ENCODE results near the gene TTC21B.

The TTC21B gene

GRCh38 chr2:165899311-165899710 is 54.3 kb downstream of the TTC21B start:
- peaks cover 61% of the 10 kb centered on the region for H3K36me3 Mint-ChIP-seq (ENCODE audit: low read depth)

GRCh38 chr2:165898381-165898780 is 55.2 kb downstream of the TTC21B start:
- TF ChIP-seq CTCF (IDR thresholded peaks at IDR 0.05): no peak
- Mint-ChIP-seq H3K27me3 (ENCODE audit: low read depth, poor library complexity) (no peaks in the 10 kb centered on the region), H3K9me3 (no peaks in the 10 kb centered on the region), H3K27ac (peak overlapping the region; percentile 14), H3K36me3 (ENCODE audit: low read depth) (peaks cover 69% of the 10 kb centered on the region), H3K4me3 (no peak overlapping the region), H3K4me1 (peaks cover 23% of the 10 kb centered on the region)
- DNase-seq: no peak

More at GRCh38 chr2:165899311-165899710, 54.3 kb downstream of the TTC21B start:
- TF ChIP-seq CTCF (IDR thresholded peaks at IDR 0.05): no peak
- Mint-ChIP-seq H3K4me1 (peaks cover 15% of the 10 kb centered on the region), H3K27me3 (ENCODE audit: low read depth, poor library complexity) (no peaks in the 10 kb centered on the region), H3K9me3 (no peaks in the 10 kb centered on the region), H3K27ac (no peak overlapping the region), H3K4me3 (no peak overlapping the region)
- no peak for DNase-seq

GRCh38 chr2:165897726-165898125 is 55.9 kb downstream of the TTC21B start:
- H3K27me3 Mint-ChIP-seq (ENCODE audit: low read depth, poor library complexity): no peaks in the 10 kb centered on the region
- H3K4me1 Mint-ChIP-seq: peaks cover 23% of the 10 kb centered on the region
- DNase-seq: no peak
- H3K27ac Mint-ChIP-seq: peak overlapping the region; percentile 14
- H3K4me3 Mint-ChIP-seq: no peak overlapping the region
- TF ChIP-seq CTCF (IDR thresholded peaks at IDR 0.05): no peak
- no peaks in the 10 kb centered on the region for H3K9me3 Mint-ChIP-seq
- peaks cover 64% of the 10 kb centered on the region for H3K36me3 Mint-ChIP-seq (ENCODE audit: low read depth)

- peaks cover 70% of the 10 kb centered on the region for H3K36me3 Mint-ChIP-seq (ENCODE audit: low read depth)
Measured at GRCh38 chr2:165897074-165897473, 56.5 kb downstream of the TTC21B start.

GRCh38 chr2:165895974-165896373 is 57.6 kb downstream of the TTC21B start:
- Mint-ChIP-seq H3K27ac (peak overlapping the region; percentile 53), H3K4me3 (no peak overlapping the region), H3K9me3 (no peaks in the 10 kb centered on the region), H3K36me3 (ENCODE audit: low read depth) (peaks cover 63% of the 10 kb centered on the region), H3K4me1 (peaks cover 23% of the 10 kb centered on the region), H3K27me3 (ENCODE audit: low read depth, poor library complexity) (no peaks in the 10 kb centered on the region)
- TF ChIP-seq CTCF (IDR thresholded peaks at IDR 0.05): no peak
- no peak for DNase-seq

More at GRCh38 chr2:165897074-165897473, 56.5 kb downstream of the TTC21B start:
- DNase-seq: no peak
- no peak for TF ChIP-seq CTCF (IDR thresholded peaks at IDR 0.05)
- Mint-ChIP-seq H3K27ac (peak overlapping the region; percentile 37), H3K4me1 (peaks cover 23% of the 10 kb centered on the region), H3K27me3 (ENCODE audit: low read depth, poor library complexity) (no peaks in the 10 kb centered on the region), H3K4me3 (no peak overlapping the region), H3K9me3 (no peaks in the 10 kb centered on the region)

GRCh38 chr2:165893556-165893955 is 60.0 kb downstream of the TTC21B start:
- peaks cover 45% of the 10 kb centered on the region for H3K4me1 Mint-ChIP-seq
- peaks cover 59% of the 10 kb centered on the region for H3K36me3 Mint-ChIP-seq (ENCODE audit: low read depth)
- no peaks in the 10 kb centered on the region for H3K9me3 Mint-ChIP-seq
- no peak for TF ChIP-seq CTCF (IDR thresholded peaks at IDR 0.05)
- no peak for DNase-seq
- no peak overlapping the region for H3K4me3 Mint-ChIP-seq
- no peak overlapping the region for H3K27ac Mint-ChIP-seq
- H3K27me3 Mint-ChIP-seq (ENCODE audit: low read depth, poor library complexity): no peaks in the 10 kb centered on the region

Measured in nephron progenitor cell (in vitro differentiated cells).